OCI-LY1 (cell line): ENCODE measurements around the gene GFPT1.

Experiments used
- CTCF ChIP-seq: fragments of 200-600 bp; sonication (generic), shearing (Covaris generic); IDR thresholded peaks from 2 replicates; pipeline ENCODE4 v1.5.1; 2017; ENCODE audit warnings: mild to moderate bottlenecking, antibody characterized with exemption, low read length, moderate library complexity, mixed read lengths
- EZH2 ChIP-seq: fragments of 200-600 bp; sonication (generic), shearing (Covaris generic); IDR thresholded peaks from 2 replicates; pipeline ENCODE4 v1.8.0; 2017; ENCODE audit warnings: borderline replicate concordance, mixed run types, mild to moderate bottlenecking, antibody characterized with exemption, low read length, moderate library complexity, mixed read lengths

- TF ChIP-seq CTCF (no peak), EZH2 (no peak)
These were observed 37.4 kb upstream of the GFPT1 start for GRCh38 chr2:69424419-69424818.
